Naive thymus-derived CD4-positive, alpha-beta T cell (primary cell): ENCODE measurements around the gene PHIP. TPM values are rescaled to one million over a fixed set of nuclear protein-coding genes. Genes with fewer than 3 reads are reported as not detected.
"Not testable (repeated sequence)": the region's sequence is repeated elsewhere in the genome, so short reads cannot be mapped to it uniquely, and the experiment has no call there.

Experiments used
- ATAC-seq: fragments of 150-1000 bp; cut with Tn5 transposase; 2 replicates; pipeline ENCODE4 v1.10.0; 2021; ENCODE audit warnings: mild to moderate bottlenecking, moderate library complexity
- CTCF ChIA-PET: fragments of 350-600 bp; sonication (Branson Sonifier 250); formaldehyde crosslinking; loops from one replicate; lab custom pipeline; 2021; ENCODE audit warnings: antibody characterized with exemption; lab: Charles Lee
- POLR2A ChIA-PET: fragments of 350-600 bp; sonication (Branson Sonifier 250); formaldehyde crosslinking; loops from one replicate; lab custom pipeline; 2021; ENCODE audit warnings: antibody characterized with exemption, inconsistent platforms; lab: Charles Lee
- DNase-seq, 9 donors: peaks; one replicate each; pipeline versions ENCODE4 v3.0.0 to v3.0.0-alpha.2; 2020 to 2022; ENCODE audit warnings: mixed read lengths in 1 of 9
- H3K27ac ChIP-seq: one replicate; pipeline ENCODE4 v1.7.0; 2013; ENCODE audit warnings: mild to moderate bottlenecking, low read depth, low read length, moderate library complexity
- H3K27me3 ChIP-seq, 2 donors: one replicate each; pipeline ENCODE4 v1.7.0; 2013; ENCODE audit warnings: low read length in 2 of 2, mild to moderate bottlenecking in 2 of 2, moderate library complexity in 2 of 2; ENCODE audit not compliant: control insufficient read depth in 2 of 2, insufficient read depth in 2 of 2
- H3K36me3 ChIP-seq, 3 experiments: 1 replicate in 2 of 3; 2 replicates in 1 of 3; pipeline ENCODE4 v1.7.0; 2013; ENCODE audit warnings: low read length in 3 of 3, mild to moderate bottlenecking in 3 of 3, moderate library complexity in 1 of 3; ENCODE audit not compliant: insufficient read depth in 3 of 3, control insufficient read depth in 2 of 3
- H3K4me1 ChIP-seq, 2 donors: one replicate each; pipeline ENCODE4 v1.7.0; 2013; ENCODE audit warnings: low read length in 2 of 2, mild to moderate bottlenecking in 2 of 2, moderate library complexity in 1 of 2; ENCODE audit not compliant: control insufficient read depth in 2 of 2, insufficient read depth in 2 of 2
- H3K4me3 ChIP-seq: 2 replicates; pipeline ENCODE4 v1.7.0; 2013; ENCODE audit warnings: mild to moderate bottlenecking, low read length
- H3K9me3 ChIP-seq, 3 experiments: 1 replicate in 2 of 3; 2 replicates in 1 of 3; pipeline ENCODE4 v1.7.0; 2013; ENCODE audit warnings: low read length in 3 of 3; ENCODE audit not compliant: control insufficient read depth in 2 of 3
- H3K27ac Mint-ChIP-seq, 9 donors: one replicate each; pipeline ENCODE4 v1.8.0; 2020 to 2022; ENCODE audit warnings: mixed read lengths in 9 of 9, mild to moderate bottlenecking in 8 of 9, moderate library complexity in 5 of 9, inconsistent platforms in 2 of 9
- H3K27me3 Mint-ChIP-seq, 5 donors: one replicate each; pipeline ENCODE4 v1.8.0; 2021 to 2022; ENCODE audit warnings: mixed read lengths in 5 of 5, mild to moderate bottlenecking in 1 of 5
- H3K36me3 Mint-ChIP-seq, 5 donors: one replicate each; pipeline ENCODE4 v1.8.0; 2020 to 2022; ENCODE audit warnings: mixed read lengths in 5 of 5, mild to moderate bottlenecking in 3 of 5, inconsistent platforms in 1 of 5
- H3K4me1 Mint-ChIP-seq, 7 donors: one replicate each; pipeline ENCODE4 v1.8.0; 2020 to 2022; ENCODE audit warnings: mixed read lengths in 7 of 7, mild to moderate bottlenecking in 3 of 7, inconsistent platforms in 1 of 7
- H3K4me3 Mint-ChIP-seq, 10 donors: one replicate each; pipeline ENCODE4 v1.8.0; 2020 to 2022; ENCODE audit warnings: mild to moderate bottlenecking in 10 of 10, mixed read lengths in 10 of 10, moderate library complexity in 6 of 10, inconsistent platforms in 2 of 10
- H3K9me3 Mint-ChIP-seq, 11 donors: one replicate each; pipeline ENCODE4 v1.8.0; 2020 to 2022; ENCODE audit warnings: mixed read lengths in 11 of 11, mild to moderate bottlenecking in 4 of 11, inconsistent platforms in 1 of 11, moderate library complexity in 1 of 11
- intact Hi-C, 2 donors: fragments of 100-400 bp; cut with micrococcal nuclease; formaldehyde crosslinking; loops; one replicate each; pipeline ENCODE4 v1.15.1; 2023
- polyA plus RNA-seq, 2 donors: library from polyadenylated mRNA; unstranded; fragments of 300-500 nt; fragmentation: Illumina TruSeq; gene quantifications; one replicate each; pipeline ENCODE4 v1.2.3, GENCODE V29; 2021
- total RNA-seq, 6 experiments: library from RNA in 5 of 6; stranded (reverse) in 5 of 6; gene quantifications; 1 replicate in 5 of 6; 2 replicates in 1 of 6; pipeline ENCODE4 v1.2.3 and lab custom pipeline; 2021 to 2026

PHIP gene
- total and polyA plus RNA-seq, 7 experiments from 2014 or later = 13.4 to 46.8 (median 41.3) TPM

- POLR2A ChIA-PET = no interaction called here
- H3K27me3 Mint-ChIP-seq = peaks cover 23 to 36% (median 31%) of the 10 kb centered on the region in 5 donors
- peaks cover 0 to 6% (median 0%) of the 10 kb centered on the region in 5 donors for H3K36me3 Mint-ChIP-seq
- H3K9me3 Mint-ChIP-seq = peaks cover 0 to 7% (median 3%) of the 10 kb centered on the region in 11 donors
- peaks cover 3 to 4% of the 10 kb centered on the region in 2 donors for H3K27me3 ChIP-seq
- H3K4me1 ChIP-seq = no peaks in the 10 kb centered on the region
- H3K27ac Mint-ChIP-seq = no peak overlapping the region
- no peaks in the 10 kb centered on the region for H3K9me3 ChIP-seq
- intact Hi-C loops = no loop called here
- H3K4me3 ChIP-seq = no peak overlapping the region
- CTCF ChIA-PET = no interaction called here
- H3K4me3 Mint-ChIP-seq = no peak overlapping the region
- DNase-seq = no peak
- ATAC-seq = no peak
- no peaks in the 10 kb centered on the region for H3K4me1 Mint-ChIP-seq
- no peak overlapping the region for H3K27ac ChIP-seq
- no peaks in the 10 kb centered on the region for H3K36me3 ChIP-seq
These were observed 23.1 kb upstream of the PHIP start for GRCh38 chr6:79101164-79101563.

GRCh38 chr6:79100304-79100703, 22.2 kb upstream of the PHIP start:
- Histone ChIP-seq H3K4me3 (no peak overlapping the region), H3K36me3 (no peaks in the 10 kb centered on the region), H3K27me3 (peaks cover 3 to 4% of the 10 kb centered on the region in 2 donors), H3K9me3 (no peaks in the 10 kb centered on the region), H3K27ac (no peak overlapping the region), H3K4me1 (no peaks in the 10 kb centered on the region)
- Mint-ChIP-seq H3K4me1 (no peaks in the 10 kb centered on the region), H3K27ac (no peak overlapping the region), H3K36me3 (peaks cover 0 to 6% (median 0%) of the 10 kb centered on the region in 5 donors), H3K9me3 (peaks cover 0 to 7% (median 3%) of the 10 kb centered on the region in 11 donors), H3K4me3 (no peak overlapping the region), H3K27me3 (peaks cover 22 to 35% (median 27%) of the 10 kb centered on the region in 5 donors)
- POLR2A ChIA-PET = no interaction called here
- ATAC-seq (no peak), DNase-seq (no peak)
- intact Hi-C loops = no loop called here
- CTCF ChIA-PET = no interaction called here

GRCh38 chr6:79094938-79095337, 16.9 kb upstream of the PHIP start:
- Histone ChIP-seq H3K36me3 (no peaks in the 10 kb centered on the region), H3K27me3 (no peaks in the 10 kb centered on the region), H3K4me3 (no peak overlapping the region), H3K4me1 (no peaks in the 10 kb centered on the region), H3K27ac (no peak overlapping the region), H3K9me3 (no peaks in the 10 kb centered on the region)
- no peak for ATAC-seq
- no peak overlapping the region for H3K4me3 Mint-ChIP-seq
- peaks cover 5 to 23% (median 16%) of the 10 kb centered on the region in 5 donors for H3K27me3 Mint-ChIP-seq
- no peak for DNase-seq
- ChIA-PET CTCF (no interaction called here), POLR2A (no interaction called here)
- no peak overlapping the region for H3K27ac Mint-ChIP-seq
- no peaks in the 10 kb centered on the region for H3K4me1 Mint-ChIP-seq
- H3K9me3 Mint-ChIP-seq = no peaks in the 10 kb centered on the region
- intact Hi-C loops = no loop called here
- H3K36me3 Mint-ChIP-seq = no peaks in the 10 kb centered on the region

GRCh38 chr6:79091801-79092200, 13.7 kb upstream of the PHIP start:
- POLR2A ChIA-PET, H3K27me3 ChIP-seq, H3K4me1 Mint-ChIP-seq, H3K4me3 ChIP-seq, H3K9me3 Mint-ChIP-seq, H3K27ac ChIP-seq, H3K36me3 Mint-ChIP-seq, H3K27ac Mint-ChIP-seq, CTCF ChIA-PET, H3K4me3 Mint-ChIP-seq, ATAC-seq, H3K9me3 ChIP-seq, H3K4me1 ChIP-seq, DNase-seq, H3K36me3 ChIP-seq, intact Hi-C loops: not testable (repeated sequence)
- peaks cover 14 to 40% (median 21%) of the 10 kb centered on the region in 5 donors for H3K27me3 Mint-ChIP-seq

- DNase-seq (no peak), ATAC-seq (no peak)
- CTCF ChIA-PET = no interaction called here
- POLR2A ChIA-PET = no interaction called here
- Mint-ChIP-seq H3K27ac (no peak overlapping the region), H3K36me3 (no peaks in the 10 kb centered on the region), H3K4me1 (no peaks in the 10 kb centered on the region), H3K27me3 (peaks cover 15 to 43% (median 20%) of the 10 kb centered on the region in 5 donors), H3K9me3 (peaks cover 0 to 2% (median 0%) of the 10 kb centered on the region in 11 donors), H3K4me3 (no peak overlapping the region)
- Histone ChIP-seq H3K4me3 (no peak overlapping the region), H3K36me3 (no peaks in the 10 kb centered on the region), H3K9me3 (no peaks in the 10 kb centered on the region), H3K27me3 (no peaks in the 10 kb centered on the region), H3K4me1 (no peaks in the 10 kb centered on the region), H3K27ac (no peak overlapping the region)
- intact Hi-C loops = no loop called here
These were observed 11.7 kb upstream of the PHIP start for GRCh38 chr6:79089552-79090404.

GRCh38 chr6:79084693-79085092, 6.6 kb upstream of the PHIP start:
- no peak overlapping the region for H3K27ac Mint-ChIP-seq
- DNase-seq (no peak), ATAC-seq (no peak)
- no peaks in the 10 kb centered on the region for H3K36me3 Mint-ChIP-seq
- no peaks in the 10 kb centered on the region for H3K27me3 ChIP-seq
- POLR2A ChIA-PET = interaction anchor here (0.8 kb wide), 1 partner anchor 23 kb away, joined by 4 read pairs; no protein-coding TSS in a partner anchor
- no peak overlapping the region for H3K27ac ChIP-seq
- no peaks in the 10 kb centered on the region for H3K36me3 ChIP-seq
- H3K9me3 ChIP-seq = no peaks in the 10 kb centered on the region
- peaks cover 3 to 8% (median 6%) of the 10 kb centered on the region in 7 donors for H3K4me1 Mint-ChIP-seq
- no peak overlapping the region for H3K4me3 Mint-ChIP-seq
- no peaks in the 10 kb centered on the region for H3K4me1 ChIP-seq
- H3K27me3 Mint-ChIP-seq = peaks cover 10 to 70% (median 34%) of the 10 kb centered on the region in 5 donors
- H3K4me3 ChIP-seq = no peak overlapping the region
- H3K9me3 Mint-ChIP-seq = peaks cover 0 to 1% (median 0%) of the 10 kb centered on the region in 11 donors
- CTCF ChIA-PET = no interaction called here
- intact Hi-C loops = no loop called here
